IMR-90 (cell line): Measurements from ENCODE around the gene RALA. TPM values are rescaled to one million over a fixed set of nuclear protein-coding genes. Genes with fewer than 3 reads are reported as not detected.

Experiments
- ATAC-seq: fragments of 200-7000 bp; cut with Tn5 transposase; 2 replicates; pipeline ENCODE4 v1.9.1; 2020; ENCODE audit warnings: low read depth, mild to moderate bottlenecking, moderate library complexity
- BruUV-seq: library from RNA; stranded (reverse); fragments of 400-500 nt; replicated peaks from 2 replicates; lab custom pipeline; 2021; lab: Mats Ljungman, UMichigan
- CTCF ChIA-PET: fragments of 300-600 bp; formaldehyde crosslinking; extraction: SDS; loops from one replicate; lab custom pipeline; 2021; ENCODE audit warnings: antibody characterized with exemption; lab: Yijun Ruan, JAX
- POLR2A ChIA-PET: fragments of 300-600 bp; sonication (Branson Sonifier 250); formaldehyde crosslinking; loops from one replicate; lab custom pipeline; 2022; ENCODE audit warnings: antibody characterized with exemption; ENCODE audit not compliant: unreplicated experiment; lab: Charles Lee
- DNase-seq: peaks from one replicate; pipeline ENCODE4 v3.0.0; 2013
- H2AFZ ChIP-seq: replicated peaks from 2 replicates; pipeline ENCODE3; 2013; ENCODE audit warnings: low read length, mild to moderate bottlenecking; ENCODE audit not compliant: poor library complexity
- H2AK5ac ChIP-seq: 2 replicates; pipeline ENCODE4 v1.6.1; 2013; ENCODE audit warnings: low read depth, low read length, inconsistent platforms
- H2AK9ac ChIP-seq: replicated peaks from 2 replicates; pipeline ENCODE3; 2013; ENCODE audit warnings: mild to moderate bottlenecking, low read depth, low read length, moderate library complexity; ENCODE audit not compliant: poor library complexity
- H2BK120ac ChIP-seq: 2 replicates; pipeline ENCODE4 v1.6.1; 2013; ENCODE audit warnings: low read depth, low read length, inconsistent platforms
- H2BK15ac ChIP-seq: 3 replicates; pipeline ENCODE4 v1.6.1; 2013; ENCODE audit warnings: low read depth, low read length, inconsistent platforms
- H2BK20ac ChIP-seq: 2 replicates; pipeline ENCODE4 v1.6.1; 2013; ENCODE audit warnings: low read depth, mild to moderate bottlenecking, inconsistent platforms, low read length, moderate library complexity
- H2BK5ac ChIP-seq: 2 replicates; pipeline ENCODE4 v1.6.1; 2013; ENCODE audit warnings: mild to moderate bottlenecking, low read depth, low read length, inconsistent platforms; ENCODE audit not compliant: poor library complexity, severe bottlenecking
- H3K14ac ChIP-seq: replicated peaks from 2 replicates; pipeline ENCODE4 v1.6.1; 2013; ENCODE audit warnings: low read depth, low read length, inconsistent platforms
- H3K18ac ChIP-seq: 2 replicates; pipeline ENCODE4 v1.6.1; 2013; ENCODE audit warnings: low read depth, low read length, control low read depth
- H3K23ac ChIP-seq: 2 replicates; pipeline ENCODE4 v1.6.1; 2013; ENCODE audit warnings: low read depth, low read length, inconsistent platforms
- H3K27ac ChIP-seq: 2 replicates; pipeline ENCODE4 v1.5.1; 2013; ENCODE audit warnings: mild to moderate bottlenecking, control low read depth, low read length; ENCODE audit not compliant: insufficient read depth
- H3K27me3 ChIP-seq: 2 replicates; pipeline ENCODE4 v1.6.1; 2013; ENCODE audit warnings: low read length; ENCODE audit not compliant: control insufficient read depth, insufficient read depth
- H3K36me3 ChIP-seq: 2 replicates; pipeline ENCODE4 v1.6.1; 2013; ENCODE audit warnings: low read length, mixed read lengths; ENCODE audit not compliant: control insufficient read depth, insufficient read depth
- H3K4ac ChIP-seq: 2 replicates; pipeline ENCODE4 v1.6.1; 2013; ENCODE audit warnings: low read depth, low read length, inconsistent platforms
- H3K4me1 ChIP-seq: 2 replicates; pipeline ENCODE4 v1.6.1; 2013; ENCODE audit warnings: low read length, mixed read lengths; ENCODE audit not compliant: control insufficient read depth, insufficient read depth
- H3K4me2 ChIP-seq: 2 replicates; pipeline ENCODE4 v1.6.1; 2013; ENCODE audit warnings: low read depth, mild to moderate bottlenecking, control low read depth, low read length, moderate library complexity
- H3K4me3 ChIP-seq: 2 replicates; pipeline ENCODE4 v1.5.1; 2013; ENCODE audit warnings: low read depth, mild to moderate bottlenecking, control low read depth, low read length, moderate library complexity; ENCODE audit not compliant: insufficient read depth
- H3K56ac ChIP-seq: 2 replicates; pipeline ENCODE4 v1.6.1; 2013; ENCODE audit warnings: low read length, inconsistent platforms; ENCODE audit not compliant: insufficient read depth; ENCODE audit errors: extremely low read depth
- H3K79me1 ChIP-seq, 2 experiments: 2 replicates each; pipeline ENCODE4 v1.6.1; 2013; ENCODE audit warnings: low read length in 2 of 2, inconsistent platforms in 1 of 2, low read depth in 1 of 2
- H3K9ac ChIP-seq: 2 replicates; pipeline ENCODE4 v1.6.1; 2013; ENCODE audit warnings: low read depth, low read length, control low read depth
- H3K9me1 ChIP-seq: 2 replicates; pipeline ENCODE4 v1.6.1; 2013; ENCODE audit warnings: low read length, inconsistent platforms; ENCODE audit not compliant: insufficient read depth
- H3K9me3 ChIP-seq: 2 replicates; pipeline ENCODE4 v1.6.1; 2013; ENCODE audit warnings: low read length; ENCODE audit not compliant: control insufficient read depth, insufficient read depth
- H4K20me1 ChIP-seq: 2 replicates; pipeline ENCODE4 v1.6.1; 2013; ENCODE audit warnings: low read length, inconsistent platforms; ENCODE audit not compliant: insufficient read depth
- H4K5ac ChIP-seq: 2 replicates; pipeline ENCODE4 v1.6.1; 2013; ENCODE audit warnings: mild to moderate bottlenecking, low read depth, low read length, control low read depth
- H4K8ac ChIP-seq, 2 experiments: 2 replicates each; pipeline ENCODE4 v1.6.1; 2013; ENCODE audit warnings: low read depth in 2 of 2, low read length in 2 of 2, control low read depth in 1 of 2, inconsistent platforms in 1 of 2
- H4K91ac ChIP-seq: 2 replicates; pipeline ENCODE4 v1.6.1; 2013; ENCODE audit warnings: low read depth, low read length, inconsistent platforms; ENCODE audit not compliant: insufficient read depth
- ELK1 ChIP-seq: fragments of 150-350 bp; IDR thresholded peaks from 2 replicates; pipeline ENCODE4 v1.6.1; 2016; ENCODE audit warnings: low read depth, mild to moderate bottlenecking, low read length, moderate library complexity, borderline replicate concordance
- MAFK ChIP-seq: IDR thresholded peaks from 2 replicates; pipeline ENCODE4 v1.6.1; 2012; ENCODE audit warnings: low read depth, low read length, improper control_type of control experiment
- MXI1 ChIP-seq: IDR thresholded peaks from 2 replicates; pipeline ENCODE4 v1.6.1; 2012; ENCODE audit warnings: low read depth, mild to moderate bottlenecking, low read length, moderate library complexity, borderline replicate concordance
- NFE2L2 ChIP-seq: fragments of 150-350 bp; IDR thresholded peaks from 2 replicates; pipeline ENCODE4 v1.6.1; 2016; ENCODE audit warnings: low read depth, mild to moderate bottlenecking, low read length
- RAD21 ChIP-seq: IDR thresholded peaks from 2 replicates; pipeline ENCODE4 v1.6.1; 2012; ENCODE audit warnings: low read length, improper control_type of control experiment
- RCOR1 ChIP-seq: IDR thresholded peaks from 2 replicates; pipeline ENCODE4 v1.6.1; 2012; ENCODE audit warnings: mild to moderate bottlenecking, low read length, improper control_type of control experiment; ENCODE audit not compliant: insufficient replicate concordance
- WGBS, 2 experiments: methylation state at CpG; one replicate each; pipeline versions ENCODE4 v1.1.5 to v1.1.7; 2013; ENCODE audit warnings: missing lambda C conversion rate in 2 of 2; ENCODE audit not compliant: insufficient read length in 1 of 2; ENCODE audit errors: extremely low coverage in 2 of 2; 5-methylcytosine and 5-hydroxymethylcytosine counted together
- dilution Hi-C: fragments of 300-500 bp; cut with HindIII; formaldehyde crosslinking; loops from one replicate; pipeline ENCODE4 v1.14.3; 2018; ENCODE audit warnings: low sequenced_read_pairs; ENCODE audit not compliant: unreplicated experiment
- in situ Hi-C: fragments of 300-500 bp; cut with MboI; formaldehyde crosslinking; loops from 3 replicates; pipeline ENCODE4 v1.14.3; 2019; ENCODE audit warnings: low sequenced_read_pairs, inconsistent platforms, mixed read lengths
- intact Hi-C: fragments of 100-400 bp; cut with micrococcal nuclease; formaldehyde crosslinking; loops from 2 replicates; pipeline ENCODE4 v1.10.0; 2022
- polyA plus RNA-seq, 3 experiments: library from polyadenylated mRNA; depleted of rRNA; stranded (reverse); fragments of >200 nt; gene quantifications; 2 replicates each; pipeline ENCODE4 v1.2.3, GENCODE V29; 2012; ENCODE audit warnings: low replicate concordance in 1 of 3
- total RNA-seq: library from RNA; depleted of rRNA; stranded (reverse); fragments of >200 nt; gene quantifications from 2 replicates; pipeline ENCODE4 v1.2.3, GENCODE V29; 2012

Gene RALA
- total and polyA plus RNA-seq, 2 of the 4 experiments (the other 2 are of a cell fraction): 7.7 to 20.5 TPM

GRCh38 chr7:39735903-39736302, 112.5 kb downstream of the RALA start:
- Histone ChIP-seq H2BK5ac (no peak overlapping the region), H3K4me2 (peak overlapping the region; percentile 48; the same call in 1 of the 2 replicates), H3K79me1 (peaks cover 16 to 39% of the 10 kb centered on the region in 2 experiments), H3K9me3 (no peaks in the 10 kb centered on the region), H3K36me3 (no peaks in the 10 kb centered on the region), H2BK120ac (peak overlapping the region; percentile 51), H2AK5ac (peak overlapping the region; percentile 62; the same call in 1 of the 2 replicates), H3K27me3 (no peaks in the 10 kb centered on the region), H2AK9ac (no peak overlapping the region), H4K8ac (peak overlapping the region in 1 of 2 experiments; percentile 18; a peak in 1 of 4 replicates), H3K18ac (peak overlapping the region; percentile 12; the same call in 1 of the 2 replicates), H3K9ac (no peak overlapping the region), H3K14ac (peak overlapping the region; percentile 33; the same call in 1 of the 2 replicates), H3K4me3 (no peak overlapping the region), H3K9me1 (peaks cover 10% of the 10 kb centered on the region), H4K91ac (peak overlapping the region; percentile 17; the same call in 1 of the 2 replicates), H4K5ac (no peak overlapping the region), H2BK20ac (0 out of 2 replicates have a peak overlapping the region, but pooled peaks have one; percentile 3), H4K20me1 (no peaks in the 10 kb centered on the region), H3K4ac (peak overlapping the region; percentile 55), H3K27ac (no peak overlapping the region), H3K23ac (peak overlapping the region; percentile 73; the same call in 1 of the 2 replicates), H2BK15ac (peak overlapping the region; percentile 62; the same call in 2 of the 3 replicates), H2AFZ (no peak overlapping the region), H3K56ac (no peak overlapping the region), H3K4me1 (peaks cover 11% of the 10 kb centered on the region)
- peak; percentile 32 for DNase-seq
- CTCF ChIA-PET: interaction anchor here (1.4 kb wide), 1 partner anchor 12 kb away, joined by 4 read pairs; no protein-coding TSS in a partner anchor
- no TSS peak for BruUV-seq
- dilution Hi-C loops (no loop called here), intact Hi-C loops (no loop called here), in situ Hi-C loops (loop anchor here (25.0 kb wide), 1 partner anchor 899 kb away; no protein-coding TSS in a partner anchor)
- WGBS, 2 experiments: no CpG with 5 or more reads among the region's 4 CpGs
- TF ChIP-seq RCOR1 (no peak), RAD21 (no peak), MAFK (no peak), MXI1 (no peak), NFE2L2 (no peak), ELK1 (no peak)
- POLR2A ChIA-PET: no interaction called here
- no peak for ATAC-seq
